ENCODE measurements around the gene VIPAS39.
"Not testable (repeated sequence)": the region's sequence is repeated elsewhere in the genome, so short reads cannot be mapped to it uniquely, and the experiment has no call there.

The VIPAS39 gene

DNA sequence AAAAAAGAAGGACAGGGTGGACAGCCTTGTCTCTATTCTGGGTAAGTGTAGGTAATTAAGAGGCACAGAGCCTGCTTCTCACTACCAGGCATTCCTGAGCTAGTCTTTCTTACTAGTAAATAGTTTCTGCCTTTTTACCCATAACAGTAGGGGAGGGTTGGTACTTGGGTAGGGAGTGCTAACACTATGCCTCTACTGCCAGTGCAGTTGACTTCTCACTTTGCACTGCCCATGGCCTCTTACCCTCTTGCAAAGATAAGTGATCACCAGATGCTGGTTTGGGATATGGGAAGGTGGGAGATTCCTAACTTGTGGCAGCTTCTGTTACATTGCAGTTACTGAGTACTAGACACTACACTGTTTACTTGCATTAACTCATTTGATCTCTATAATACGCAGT, 12.1 kb upstream of the VIPAS39 start:
- no peak for DNase-seq

DNA sequence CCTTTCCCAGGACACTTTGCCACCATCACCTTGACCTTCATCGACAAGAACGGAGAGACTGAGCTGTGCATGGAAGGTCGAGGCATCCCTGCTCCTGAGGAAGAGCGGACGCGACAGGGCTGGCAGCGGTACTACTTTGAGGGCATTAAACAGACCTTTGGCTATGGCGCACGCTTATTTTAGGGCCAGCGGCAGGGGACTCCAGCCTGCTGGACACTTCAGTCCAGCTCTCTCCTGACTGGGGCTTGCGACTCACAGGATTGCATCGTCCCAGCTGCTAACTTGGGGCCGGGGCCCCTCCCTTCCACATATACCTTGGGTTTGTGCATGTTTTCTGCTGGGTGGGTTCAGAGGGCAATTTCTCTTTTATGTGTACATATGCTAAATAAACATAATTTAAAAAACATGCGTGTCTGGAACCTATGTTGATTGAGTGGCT, 11.7 kb upstream of the VIPAS39 start:
- DNase-seq = no peak

DNA sequence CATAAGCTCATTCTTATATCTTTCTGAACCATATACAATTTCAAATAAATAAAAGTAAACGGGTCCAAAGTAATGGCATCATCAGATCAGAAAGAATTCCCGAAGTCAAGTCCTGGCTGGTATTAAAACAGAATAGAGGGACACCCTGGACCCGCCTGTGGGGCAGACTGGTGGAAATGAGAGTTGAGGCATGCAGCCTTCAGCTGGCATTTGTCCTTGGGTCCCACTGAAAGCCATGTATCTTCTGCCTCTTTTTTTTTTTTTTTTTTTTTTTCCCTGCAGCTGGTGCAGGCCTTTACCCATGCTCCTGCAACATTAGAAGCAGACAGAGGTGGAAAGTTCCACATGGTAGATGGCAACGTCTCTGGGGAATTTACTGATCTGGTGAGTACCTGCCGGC, 10.4 kb upstream of the VIPAS39 start:
- DNase-seq = no peak

DNA sequence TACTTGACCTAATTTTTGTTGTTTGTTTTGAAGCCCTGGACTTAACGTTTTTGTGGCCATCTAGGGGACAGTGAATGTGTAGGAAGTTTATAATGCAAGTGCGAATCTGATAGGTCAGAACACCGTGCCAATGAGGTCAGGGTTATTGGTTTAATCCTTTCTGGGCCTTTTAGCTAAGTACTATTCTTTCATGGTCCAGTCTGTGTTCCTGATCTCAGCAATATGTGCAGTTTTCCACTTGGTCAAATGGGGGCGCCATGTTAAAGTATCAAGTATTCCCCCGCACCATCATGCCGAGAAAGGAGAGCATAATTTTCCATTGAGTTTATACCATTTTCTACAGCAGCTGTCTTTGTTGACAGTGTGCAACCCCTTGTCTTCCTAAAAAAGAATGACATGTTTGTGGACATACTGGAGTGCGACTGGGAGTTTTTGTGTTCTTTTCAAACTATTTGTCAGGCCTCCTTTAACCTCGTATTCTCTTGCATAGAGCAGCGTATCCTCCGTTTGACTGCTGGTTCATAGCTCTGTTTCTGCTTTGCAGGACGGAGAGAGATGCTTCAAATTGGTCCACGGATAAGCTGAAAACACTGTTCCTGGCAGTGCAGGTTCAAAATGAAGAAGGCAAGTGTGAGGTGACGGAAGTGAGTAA, 1.8 kb upstream of the VIPAS39 start:
- DNase-seq = peak; percentile 78 to 84

DNA sequence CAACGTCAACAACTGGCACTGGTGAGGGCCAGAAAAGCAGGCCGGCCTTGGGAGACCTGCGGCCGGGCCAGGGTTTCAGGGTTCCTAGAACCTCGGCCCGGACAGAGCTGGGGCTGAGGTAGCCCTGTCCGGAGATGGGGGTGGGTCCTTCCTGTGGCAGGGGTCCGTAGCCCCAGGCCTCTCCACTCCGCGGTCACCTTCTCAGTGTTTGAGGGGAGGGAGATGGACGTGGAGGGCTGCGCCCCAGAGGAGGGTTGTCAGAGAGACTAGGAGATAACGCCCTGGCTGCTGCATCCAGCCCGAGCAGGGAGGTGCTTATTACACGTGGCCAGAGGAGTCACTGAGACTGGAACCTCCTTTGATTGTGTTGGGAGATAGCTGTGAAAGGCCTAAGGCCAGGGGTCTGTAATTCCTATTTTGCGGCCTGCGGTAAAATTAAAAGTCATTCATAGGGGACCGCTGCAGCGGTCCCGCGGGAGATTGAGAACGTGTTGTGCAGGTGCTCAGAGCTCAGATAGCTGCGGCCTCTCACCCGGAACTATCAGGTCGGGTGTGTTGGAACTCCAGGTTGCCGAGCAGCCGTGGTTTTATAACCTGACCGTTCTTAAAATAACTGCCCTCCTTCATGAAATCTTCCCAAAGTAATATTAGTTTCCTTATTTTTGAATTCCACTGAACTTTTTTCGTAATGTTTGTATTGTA, 999 bp upstream of the VIPAS39 start:
- peak; percentile 43 to 47 for DNase-seq

DNA sequence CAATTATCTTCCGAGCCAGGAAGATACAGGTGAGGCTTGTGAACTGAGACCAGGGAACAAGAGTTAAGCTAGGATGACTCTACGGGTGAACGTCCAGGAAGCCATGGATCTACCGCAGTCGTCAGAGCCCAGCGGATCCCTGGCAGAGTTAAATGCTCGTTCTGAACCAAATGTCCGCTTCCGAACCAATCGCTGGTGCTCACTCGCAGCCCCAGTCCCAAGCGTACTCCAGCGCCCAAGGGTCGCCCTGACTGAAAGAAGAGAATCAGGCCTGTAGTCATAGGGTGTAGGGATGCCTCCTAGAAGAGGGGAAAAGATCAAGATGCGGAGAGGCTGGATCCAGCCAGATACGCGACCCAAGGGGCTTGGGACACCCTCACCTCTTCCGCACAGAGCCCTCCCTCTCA, 283 bp downstream of the VIPAS39 start:
- DNase-seq = no peak

DNA sequence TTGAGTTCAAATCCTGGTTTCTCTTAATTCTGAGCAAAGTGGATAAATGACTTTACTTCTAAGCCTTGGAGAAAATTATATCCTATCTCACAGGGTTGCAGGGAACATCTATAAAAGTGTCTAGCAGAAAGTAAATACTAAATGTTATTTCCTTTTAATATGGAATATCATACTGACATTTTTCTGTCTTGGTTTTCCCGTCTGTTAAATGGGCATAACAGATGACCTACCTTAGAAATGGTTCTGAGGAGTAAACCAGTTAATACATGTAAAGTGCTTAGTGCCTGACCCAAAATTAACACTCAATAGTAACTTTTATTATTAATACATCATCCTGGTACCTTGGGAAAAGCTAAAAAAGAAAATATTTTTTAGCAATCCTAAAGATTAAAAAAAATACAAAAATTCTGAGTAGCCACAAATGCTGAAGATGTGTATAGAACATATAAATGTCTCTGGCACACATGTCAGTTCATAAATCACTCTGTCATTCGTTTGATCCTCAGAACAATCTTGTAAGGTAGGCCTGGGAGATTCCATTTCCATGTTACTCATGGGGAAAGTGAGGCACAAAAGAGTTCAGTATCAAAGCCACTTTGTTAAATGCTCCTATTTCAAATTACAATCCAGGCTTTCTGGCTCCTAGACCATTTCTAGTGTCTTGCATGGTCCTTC, 1.3 kb downstream of the VIPAS39 start:
- no peak for DNase-seq

DNA sequence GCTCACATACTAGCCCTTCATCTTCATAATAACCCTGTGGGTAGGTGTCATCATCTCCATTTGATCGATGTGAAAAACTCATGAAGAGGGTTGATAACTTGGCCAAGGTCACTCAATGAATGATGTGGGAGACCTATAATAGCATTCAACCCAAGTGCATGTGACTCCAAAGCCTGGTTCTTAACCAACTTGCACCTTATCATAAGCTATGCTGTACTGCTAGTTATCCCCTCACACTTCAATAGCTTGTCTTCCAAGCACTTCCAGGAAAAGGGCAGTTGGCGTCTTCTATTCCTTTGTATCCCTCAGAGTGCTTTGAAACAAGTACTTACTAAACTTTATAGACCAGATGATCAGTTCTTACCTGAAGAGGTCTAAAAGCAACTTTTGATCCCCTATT, 15.2 kb downstream of the VIPAS39 start:
- no peak for DNase-seq

DNA sequence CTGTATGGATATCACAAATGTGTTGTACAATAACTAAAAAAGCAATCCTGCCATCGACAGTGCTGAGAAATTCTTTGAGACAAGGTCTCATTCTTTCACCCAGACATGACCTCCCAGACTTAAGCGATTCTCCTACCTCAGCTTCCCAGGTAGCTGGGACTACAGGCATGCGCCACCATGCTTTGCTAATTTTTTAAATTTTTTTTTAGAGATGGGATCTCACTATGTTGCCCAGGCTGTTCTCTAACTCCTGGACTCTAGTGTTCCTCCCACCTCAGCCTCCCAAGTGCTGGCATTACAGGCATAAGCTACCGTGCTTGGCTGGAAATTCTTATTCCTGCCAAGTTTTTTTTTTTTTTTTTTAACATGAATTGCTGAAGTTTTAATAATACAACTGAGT, 17.5 kb downstream of the VIPAS39 start:
- DNase-seq = no peak

DNA sequence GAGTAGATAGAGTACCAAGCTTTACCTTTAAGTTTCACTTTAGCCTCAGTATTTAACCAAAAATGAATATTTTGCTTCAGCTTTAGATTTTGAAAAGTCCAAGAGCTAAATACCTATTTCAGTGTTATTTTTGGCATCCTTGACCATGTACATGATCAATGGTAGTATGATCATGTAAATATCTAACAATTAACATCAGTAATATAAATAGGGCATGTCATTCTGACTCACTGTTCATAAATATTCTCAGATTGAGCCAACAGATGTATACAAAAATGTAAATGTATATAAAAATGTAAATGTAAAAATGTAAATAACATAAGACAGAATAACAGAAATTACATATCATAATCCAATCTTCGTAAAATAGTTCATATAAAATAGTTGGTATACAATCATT, 18.8 kb downstream of the VIPAS39 start:
- DNase-seq = no peak

DNA sequence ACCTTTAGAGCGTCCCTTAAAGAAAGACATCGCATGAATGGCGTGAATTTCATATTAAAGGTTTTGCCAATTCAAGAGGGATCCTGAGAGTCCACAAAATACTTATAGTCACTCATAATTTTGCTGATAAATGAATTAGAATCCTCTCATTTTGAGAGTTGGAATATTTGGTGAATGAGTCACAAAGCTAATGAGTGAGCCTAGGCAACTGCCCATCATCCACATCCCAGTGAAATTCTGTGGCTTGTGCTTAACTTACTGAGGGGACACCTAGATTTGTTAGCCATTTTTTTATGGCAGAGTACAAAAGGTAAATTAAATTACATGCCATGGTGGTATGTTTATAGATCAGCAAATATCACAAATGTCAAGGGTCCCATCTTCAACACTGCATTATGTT, 21.4 kb downstream of the VIPAS39 start:
- no peak for DNase-seq

DNA sequence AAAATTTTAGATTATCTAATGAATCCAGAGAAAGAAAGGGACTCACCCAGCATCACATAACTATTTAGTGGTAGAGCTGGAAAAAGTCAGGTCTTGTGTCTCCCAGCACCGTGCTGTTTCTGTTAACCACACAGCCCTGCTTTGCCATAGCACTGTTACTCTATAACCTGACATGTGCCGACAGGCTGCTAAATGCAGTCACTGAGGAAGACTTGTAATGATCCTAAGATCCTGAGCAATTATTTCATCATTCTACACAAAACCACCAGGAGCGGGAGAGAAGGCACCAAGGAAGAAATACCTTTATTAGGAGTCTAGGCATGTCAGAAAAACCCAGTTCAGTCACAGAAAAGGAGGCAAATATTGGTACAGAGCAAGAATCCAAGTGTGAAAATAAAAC, 31.0 kb downstream of the VIPAS39 start:
- no peak for DNase-seq

DNA sequence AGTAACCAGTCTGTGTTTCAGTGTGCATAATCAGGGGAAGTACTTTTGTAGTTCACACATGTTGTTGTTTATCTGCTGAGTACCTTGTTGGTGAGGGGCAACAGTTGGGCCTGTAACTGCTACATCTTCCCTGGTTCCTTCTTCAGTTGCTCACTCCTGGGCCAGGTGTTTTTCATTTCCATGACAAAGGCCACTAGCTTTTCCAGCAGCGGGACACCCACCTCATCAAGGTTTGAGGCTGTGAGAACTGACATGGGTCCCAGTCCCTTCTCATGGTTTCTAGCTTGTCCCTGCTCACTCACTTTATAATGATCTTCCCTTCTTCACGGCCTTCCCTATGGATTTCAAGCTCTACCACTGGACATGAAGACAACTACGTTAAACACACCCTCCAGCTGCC, 32.5 kb downstream of the VIPAS39 start:
- no peak for DNase-seq

DNA sequence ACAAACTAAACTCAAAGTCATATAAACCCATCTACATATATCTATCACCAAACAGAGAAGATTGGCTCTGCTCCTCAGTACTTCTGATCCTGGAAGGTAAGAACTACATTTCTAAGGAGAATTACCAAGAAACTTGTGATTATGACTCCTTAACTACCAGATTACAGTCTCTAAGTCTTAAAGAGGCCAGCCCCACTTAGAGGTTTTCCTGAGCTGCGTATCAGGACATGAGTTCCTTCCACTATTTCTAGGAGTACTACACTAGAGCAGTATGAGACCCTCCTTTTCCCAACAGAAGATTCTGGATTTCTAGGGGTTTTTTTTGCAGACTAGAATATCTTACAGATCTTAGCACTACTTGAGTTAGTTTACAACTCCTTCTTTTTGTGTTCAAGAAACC, 34.0 kb downstream of the VIPAS39 start, which contains the start of gene NOXRED1:
Gene NOXRED1, minus strand, starts transcription at position 101 of the 400 bp plus-strand sequence. CDS start 634 bp downstream, outside the sequence.
- DNase-seq = no peak

DNA sequence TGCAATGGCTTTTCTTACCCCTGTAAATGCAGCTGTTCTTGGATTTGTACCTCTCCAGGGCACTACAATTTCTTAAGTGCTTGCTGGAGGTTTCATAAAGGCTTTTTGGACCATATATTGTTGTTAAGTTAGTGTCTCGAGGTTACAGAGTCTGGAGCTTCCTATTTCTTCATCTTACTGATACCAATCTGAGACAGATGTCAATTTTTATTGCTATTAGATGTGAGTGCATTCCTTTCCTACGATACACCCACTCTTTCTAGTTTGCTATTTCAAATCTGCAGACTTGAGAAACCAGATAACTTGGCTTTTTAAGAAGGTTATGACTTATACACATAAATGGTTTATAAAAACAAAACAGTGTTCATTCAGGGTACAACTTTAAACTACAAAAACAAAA, 36.2 kb downstream of the VIPAS39 start:
- DNase-seq = no peak

DNA sequence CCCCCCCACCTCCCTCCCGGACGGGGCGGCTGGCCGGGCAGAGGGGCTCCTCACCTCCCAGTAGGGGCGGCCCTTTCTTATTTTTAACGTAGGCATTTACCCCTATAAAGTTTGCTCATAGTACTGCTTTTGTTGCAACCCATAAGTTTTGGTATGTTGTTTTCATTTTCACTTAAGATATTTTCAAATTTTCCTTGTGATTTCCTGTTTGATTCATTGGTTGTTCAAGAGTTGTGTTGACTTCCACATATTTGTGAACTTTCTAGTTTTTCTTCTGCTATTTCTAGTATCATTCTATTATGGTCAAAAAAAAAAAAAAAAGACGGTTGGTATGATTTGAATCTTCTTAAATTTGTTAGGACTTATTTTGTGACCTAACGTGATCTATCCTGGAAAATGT, 40.6 kb downstream of the VIPAS39 start:
- DNase-seq = no peak

DNA sequence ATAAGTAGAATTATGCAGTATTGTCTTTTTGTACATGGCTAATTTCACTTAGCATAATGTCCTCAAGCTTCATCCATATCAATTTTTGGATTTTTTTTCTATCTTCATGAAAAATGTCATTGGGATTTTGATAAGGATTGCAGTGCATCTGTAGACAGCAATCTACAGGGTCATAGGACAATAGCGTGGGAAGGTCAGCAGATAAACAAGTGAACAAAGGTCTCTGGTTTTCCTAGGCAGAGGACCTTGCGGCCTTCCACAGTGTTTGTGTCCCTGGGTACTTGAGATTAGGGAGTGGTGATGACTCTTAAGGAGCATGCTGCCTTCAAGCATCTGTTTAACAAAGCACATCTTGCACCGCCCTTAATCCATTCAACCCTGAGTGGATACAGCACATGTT, 41.3 kb downstream of the VIPAS39 start:
- DNase-seq = not testable (repeated sequence)

DNA sequence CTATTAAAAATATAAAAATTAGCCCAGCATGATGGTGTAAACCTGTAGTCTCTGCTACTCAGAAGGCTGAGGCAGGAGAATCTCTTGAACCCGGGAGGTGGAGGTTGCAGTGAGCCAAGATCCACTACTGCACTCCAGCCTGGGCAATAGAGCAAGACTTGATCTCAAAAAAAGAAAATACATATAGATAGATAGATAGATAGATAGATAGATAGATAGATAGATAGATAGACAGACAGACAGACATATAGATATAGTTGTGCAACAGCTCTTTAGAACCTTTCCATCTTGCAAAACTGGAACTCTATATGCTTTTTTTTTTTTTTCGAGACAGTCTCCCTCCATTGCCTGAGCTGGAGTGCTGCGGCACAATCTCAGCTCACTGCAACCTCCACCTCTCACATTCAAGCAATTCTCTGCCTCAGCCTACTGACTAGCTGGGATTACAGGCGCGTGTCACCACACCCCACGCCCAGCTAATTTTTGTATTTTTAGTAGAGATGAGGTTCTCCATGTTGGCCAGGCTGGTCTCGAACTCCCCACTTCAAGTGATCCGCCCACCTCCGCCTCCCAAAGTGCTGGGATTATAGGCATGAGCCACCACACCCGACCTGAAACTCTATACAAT, 41.9 kb downstream of the VIPAS39 start:
- DNase-seq = not testable (repeated sequence)

DNA sequence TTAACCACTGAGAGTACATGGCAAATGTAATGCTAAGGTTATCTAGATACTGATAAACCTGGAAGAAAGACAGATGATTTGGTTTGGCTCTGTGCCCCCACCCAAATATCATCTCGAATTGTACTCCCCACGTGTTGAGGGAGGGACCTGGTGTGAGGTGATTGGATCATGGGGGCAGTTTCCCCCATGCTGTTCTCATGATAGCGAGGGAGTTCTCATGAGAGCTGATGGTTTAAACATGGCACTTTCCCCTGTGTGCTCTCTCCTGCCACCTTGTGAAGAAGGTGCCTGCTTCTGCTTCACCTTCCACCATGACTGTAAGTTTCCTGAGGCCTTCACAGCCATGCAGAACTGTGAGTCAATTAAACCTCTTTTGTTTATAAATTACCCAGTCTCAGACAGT, 48.3 kb downstream of the VIPAS39 start:
- DNase-seq = no peak

DNA sequence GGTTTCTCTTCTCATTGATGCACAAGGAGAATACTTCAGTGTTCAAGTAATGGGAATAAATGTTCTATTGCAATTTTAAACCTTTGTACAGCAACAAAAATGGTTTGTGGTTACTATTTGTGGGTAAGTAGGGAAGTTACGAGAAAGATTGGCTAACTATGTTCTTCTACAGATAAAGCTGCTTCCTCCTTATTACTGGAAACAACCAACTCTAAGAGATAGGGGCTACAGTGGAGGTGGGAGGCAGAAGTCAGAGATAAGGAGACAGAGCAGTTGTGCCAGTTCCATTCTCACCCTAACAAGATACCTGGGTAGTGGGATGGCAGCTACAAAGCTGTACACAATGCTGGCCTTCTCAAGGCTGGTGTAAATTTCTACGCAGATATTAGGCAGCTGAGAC, 50.2 kb downstream of the VIPAS39 start:
- no peak for DNase-seq

DNA sequence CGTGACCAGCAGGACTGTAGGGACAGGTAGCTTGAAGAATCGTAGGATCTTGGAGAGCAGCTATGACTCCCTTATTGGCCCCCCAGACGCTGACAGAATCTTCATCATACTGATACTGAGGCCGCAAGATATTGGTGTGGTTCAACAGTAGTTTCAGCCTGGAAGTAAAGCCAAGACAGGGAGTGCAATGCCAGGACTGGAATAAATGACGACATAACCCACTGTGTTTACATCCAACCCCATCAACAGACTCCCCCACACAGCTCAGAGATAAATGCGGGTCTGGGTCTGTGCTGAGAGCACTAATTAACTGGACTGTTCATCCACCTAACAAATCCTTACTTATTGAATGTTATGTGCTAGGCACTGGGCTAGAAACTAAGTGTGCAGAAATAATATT, 50.7 kb downstream of the VIPAS39 start:
- no peak for DNase-seq

DNA sequence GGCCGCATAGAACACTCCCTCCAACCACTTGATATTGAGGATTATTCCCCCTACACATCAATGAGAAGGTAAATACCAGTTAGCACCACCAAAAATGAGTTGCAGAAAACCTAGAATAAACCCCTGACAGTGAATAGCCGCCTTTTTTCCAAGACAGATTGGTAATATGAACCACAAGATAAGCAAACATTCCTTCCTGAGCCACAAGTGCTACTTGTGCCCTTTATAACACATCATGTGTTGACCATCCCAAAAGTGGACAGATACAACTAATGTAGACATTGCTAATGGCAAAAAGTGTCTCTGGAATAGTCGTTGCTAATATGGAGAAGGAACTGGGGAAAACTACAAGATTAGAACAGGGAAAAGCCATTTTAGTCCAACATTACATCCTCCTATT, 51.3 kb downstream of the VIPAS39 start:
- no peak for DNase-seq

DNA sequence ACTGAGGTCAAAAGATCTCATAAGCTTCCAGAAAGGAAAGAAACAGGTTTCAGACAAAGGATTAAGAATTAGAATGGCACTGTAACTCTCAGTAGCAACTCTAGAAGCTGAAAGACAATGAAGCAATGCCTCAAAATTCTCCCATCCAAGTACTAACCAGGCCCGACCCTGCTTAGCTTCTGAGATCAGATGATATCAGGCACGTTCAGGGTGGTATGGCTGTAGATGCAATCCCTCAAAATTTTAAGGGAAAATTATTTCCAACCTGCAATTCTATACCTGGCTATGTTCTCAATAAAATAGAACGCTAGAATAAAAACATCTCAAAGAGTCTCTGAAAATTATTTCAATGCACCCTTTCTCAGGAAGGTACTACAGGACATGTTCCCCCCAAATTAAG, 53.6 kb downstream of the VIPAS39 start:
- DNase-seq = no peak

DNA sequence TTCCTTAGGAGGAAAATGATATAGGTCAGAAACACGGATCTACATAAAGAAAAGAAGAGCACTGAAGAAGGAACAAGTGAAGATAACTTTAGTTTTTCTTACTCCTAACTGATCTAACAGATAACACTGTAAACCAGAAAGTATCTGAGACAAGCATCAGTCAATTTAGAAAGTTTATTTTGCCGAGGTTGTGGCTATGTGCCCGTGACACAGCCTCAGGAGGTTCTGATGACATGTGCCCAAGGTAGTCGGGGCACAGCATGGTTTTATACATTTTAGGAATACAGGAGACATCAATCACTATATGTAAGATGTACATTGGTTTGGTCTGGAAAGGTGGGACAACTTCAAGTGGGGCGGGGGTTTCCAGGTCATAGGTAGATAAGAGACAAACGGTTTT, 57.2 kb downstream of the VIPAS39 start:
- DNase-seq = no peak

Data from activated CD4-positive, alpha-beta T cell treated with anti-CD3 and anti-CD28 coated beads, Interleukin-2, amount 50 U/mL, for 48 hours (primary cell).